H1 (cell line): ENCODE results near the gene TXNDC2. TPM values are rescaled to one million over a fixed set of nuclear protein-coding genes. Genes with fewer than 3 reads are reported as not detected.

Source experiments
- CTCF ChIA-PET: fragments of 300-600 bp; sonication (Branson Sonifier 250); formaldehyde crosslinking; loops from one replicate; lab custom pipeline; 2021; ENCODE audit not compliant: partially characterized antibody; lab: Charles Lee
- POLR2A ChIA-PET: fragments of 300-600 bp; sonication (Branson Sonifier 250); formaldehyde crosslinking; loops from one replicate; lab custom pipeline; 2021; ENCODE audit warnings: inconsistent platforms; ENCODE audit not compliant: partially characterized antibody; lab: Charles Lee
- DNase-seq, 2 experiments: peaks; one replicate each; pipeline versions ENCODE4 v3.0.0 to v3.0.0-alpha.2; 2010 to 2022; ENCODE audit warnings: low spot score in 2 of 2, low read depth in 1 of 2, mixed read lengths in 1 of 2
- FAIRE-seq: peaks from 2 replicates; lab custom pipeline; 2011; peaks lifted over from hg19 to GRCh38; lab: Jason Lieb, UNC
- H2AFZ ChIP-seq: 2 replicates; pipeline ENCODE4 v1.8.1; 2012; ENCODE audit warnings: low read length, inconsistent platforms
- H2AK5ac ChIP-seq: 2 replicates; pipeline ENCODE4 v1.6.1; 2013; ENCODE audit warnings: low read depth, low read length
- H2BK120ac ChIP-seq: replicated peaks from 2 replicates; pipeline ENCODE3; 2013; ENCODE audit warnings: low read depth, low read length, inconsistent platforms
- H2BK12ac ChIP-seq: 2 replicates; pipeline ENCODE4 v1.6.1; 2013; ENCODE audit warnings: low read depth, low read length
- H2BK15ac ChIP-seq: 2 replicates; pipeline ENCODE4 v1.6.1; 2013; ENCODE audit warnings: low read length
- H2BK20ac ChIP-seq: 2 replicates; pipeline ENCODE4 v1.6.1; 2013; ENCODE audit warnings: low read length
- H2BK5ac ChIP-seq: 2 replicates; pipeline ENCODE4 v1.6.1; 2013; ENCODE audit warnings: low read depth, low read length
- H3K14ac ChIP-seq: 2 replicates; pipeline ENCODE4 v1.6.1; 2013; ENCODE audit warnings: inconsistent platforms; ENCODE audit not compliant: insufficient read length
- H3K18ac ChIP-seq: 2 replicates; pipeline ENCODE4 v1.6.1; 2013; ENCODE audit warnings: low read length; ENCODE audit errors: extremely low read depth
- H3K23ac ChIP-seq: 2 replicates; pipeline ENCODE4 v1.6.1; 2013; ENCODE audit warnings: inconsistent platforms; ENCODE audit not compliant: insufficient read length
- H3K23me2 ChIP-seq: 2 replicates; pipeline ENCODE4 v1.6.1; 2013; ENCODE audit warnings: low read depth, low read length
- H3K27ac ChIP-seq: 2 replicates; pipeline ENCODE4 v1.6.1; 2011; ENCODE audit warnings: low read depth, low read length, inconsistent platforms
- H3K27me3 ChIP-seq, 4 experiments: replicated peaks in 1 of 4; 1 replicate in 1 of 4; 2 replicates in 3 of 4; pipeline versions ENCODE4 v1.6.1 to v1.8.1; 2011 to 2013; ENCODE audit warnings: low read length in 3 of 4, mild to moderate bottlenecking in 3 of 4, inconsistent platforms in 2 of 4, mixed read lengths in 2 of 4, moderate library complexity in 1 of 4; ENCODE audit not compliant: control insufficient read depth in 3 of 4, insufficient read depth in 3 of 4; ENCODE audit errors: extremely low read depth in 1 of 4
- H3K36me3 ChIP-seq, 4 experiments: 2 replicates each; pipeline versions ENCODE4 v1.6.1 to v1.8.1; 2011 to 2013; ENCODE audit warnings: mild to moderate bottlenecking in 4 of 4, low read length in 3 of 4, moderate library complexity in 2 of 4, control low read depth in 1 of 4, inconsistent platforms in 1 of 4; ENCODE audit not compliant: insufficient read depth in 4 of 4, control insufficient read depth in 2 of 4
- H3K4ac ChIP-seq: replicated peaks from 2 replicates; pipeline ENCODE3; 2013; ENCODE audit warnings: low read length, low read depth, mixed read lengths, inconsistent platforms; ENCODE audit not compliant: insufficient read length
- H3K4me1 ChIP-seq, 4 experiments: replicated peaks in 1 of 4; 1 replicate in 1 of 4; 2 replicates in 3 of 4; pipeline versions ENCODE4 v1.6.1 to v1.8.1; 2011 to 2013; ENCODE audit warnings: low read length in 3 of 4, inconsistent platforms in 2 of 4, mixed read lengths in 1 of 4; ENCODE audit not compliant: insufficient read depth in 4 of 4, control insufficient read depth in 3 of 4
- H3K4me2 ChIP-seq, 2 experiments: 2 replicates each; pipeline versions ENCODE4 v1.6.1 to v1.8.1; 2011 to 2013; ENCODE audit warnings: low read depth in 2 of 2, low read length in 2 of 2, control low read depth in 1 of 2, inconsistent platforms in 1 of 2, mild to moderate bottlenecking in 1 of 2; ENCODE audit not compliant: insufficient read depth in 1 of 2
- H3K4me3 ChIP-seq, 4 experiments: fragments of 200-600, 300-600 bp in 1 of 4; sonication (generic), shearing (Covaris generic), sonication (Bioruptor Twin) in 1 of 4; 2 replicates each; pipeline versions ENCODE4 v1.5.1 to v1.8.1; 2011 to 2016; ENCODE audit warnings: low read length in 4 of 4, low read depth in 3 of 4, control low read depth in 2 of 4, inconsistent platforms in 2 of 4, mild to moderate bottlenecking in 2 of 4, mixed read lengths in 1 of 4, moderate library complexity in 1 of 4; ENCODE audit not compliant: insufficient read depth in 2 of 4; ENCODE audit errors: extremely low read depth in 1 of 4
- H3K56ac ChIP-seq: replicated peaks from 2 replicates; pipeline ENCODE3; 2013; ENCODE audit warnings: low read depth, mild to moderate bottlenecking, mixed read lengths, low read length, inconsistent platforms; ENCODE audit not compliant: insufficient read length
- H3K79me1 ChIP-seq: 2 replicates; pipeline ENCODE4 v1.6.1; 2013; ENCODE audit warnings: low read depth, low read length, control low read depth
- H3K79me2 ChIP-seq, 2 experiments: 2 replicates each; pipeline versions ENCODE4 v1.6.1 to v1.8.1; 2012 to 2013; ENCODE audit warnings: low read length in 2 of 2, mild to moderate bottlenecking in 2 of 2, inconsistent platforms in 1 of 2; ENCODE audit not compliant: insufficient read depth in 2 of 2, control insufficient read depth in 1 of 2
- H3K9ac ChIP-seq, 4 experiments: replicated peaks in 1 of 4; 1 replicate in 1 of 4; 2 replicates in 3 of 4; pipeline versions ENCODE4 v1.6.1 to v1.8.1; 2011 to 2013; ENCODE audit warnings: low read depth in 3 of 4, low read length in 3 of 4, control low read depth in 2 of 4, mild to moderate bottlenecking in 2 of 4, moderate library complexity in 2 of 4, inconsistent platforms in 1 of 4; ENCODE audit errors: extremely low read depth in 1 of 4
- H3K9me3 ChIP-seq, 2 experiments: 2 replicates each; pipeline versions ENCODE4 v1.6.1 to v1.8.1; 2012 to 2013; ENCODE audit warnings: mild to moderate bottlenecking in 2 of 2, moderate library complexity in 2 of 2, control low read depth in 1 of 2, inconsistent platforms in 1 of 2, low read depth in 1 of 2, low read length in 1 of 2, mixed read lengths in 1 of 2; ENCODE audit not compliant: insufficient read depth in 2 of 2
- H4K20me1 ChIP-seq, 2 experiments: replicated peaks in 1 of 2; 2 replicates each; pipeline versions ENCODE3 to v1.8.1; 2011 to 2013; ENCODE audit warnings: inconsistent platforms in 2 of 2, low read length in 2 of 2, mild to moderate bottlenecking in 1 of 2; ENCODE audit not compliant: insufficient read depth in 2 of 2, control insufficient read depth in 1 of 2
- H4K5ac ChIP-seq: 2 replicates; pipeline ENCODE4 v1.6.1; 2013; ENCODE audit warnings: low read length, low read depth, mixed read lengths, inconsistent platforms; ENCODE audit not compliant: insufficient read length
- H4K8ac ChIP-seq: 2 replicates; pipeline ENCODE4 v1.8.0; 2013; ENCODE audit warnings: mild to moderate bottlenecking, moderate library complexity, low read length, inconsistent platforms; ENCODE audit not compliant: insufficient read depth; ENCODE audit errors: extremely low read depth
- H4K91ac ChIP-seq: replicated peaks from 2 replicates; pipeline ENCODE3; 2013; ENCODE audit warnings: low read length, mixed read lengths, inconsistent platforms; ENCODE audit not compliant: insufficient read length
- BRCA1 ChIP-seq: IDR thresholded peaks from 2 replicates; pipeline ENCODE4 v1.6.1; 2012; ENCODE audit warnings: low read depth, low read length, improper control_type of control experiment
- CBX5 ChIP-seq: fragments of 300-800, 300-1000 bp; sonication (generic); IDR thresholded peaks from 2 replicates; pipeline ENCODE4 v1.7.1; 2016; ENCODE audit warnings: antibody characterized with exemption, low read length, low read depth
- CHD2 ChIP-seq: IDR thresholded peaks from 2 replicates; pipeline ENCODE4 v1.6.1; 2012; ENCODE audit warnings: low read length, improper control_type of control experiment
- CTBP2 ChIP-seq: IDR thresholded peaks from 2 replicates; pipeline ENCODE4 v1.7.0; 2011; ENCODE audit warnings: borderline replicate concordance, mild to moderate bottlenecking, moderate library complexity, mixed read lengths, low read length; ENCODE audit not compliant: insufficient read depth, insufficient read length
- GABPA ChIP-seq: IDR thresholded peaks from 2 replicates; pipeline ENCODE4 v1.6.1; 2011; ENCODE audit warnings: mild to moderate bottlenecking, low read length, moderate library complexity, borderline replicate concordance; ENCODE audit not compliant: insufficient read depth
- HDAC6 ChIP-seq: IDR thresholded peaks from one replicate; pipeline ENCODE4 v1.7.1; 2012; ENCODE audit warnings: low read depth, mild to moderate bottlenecking, inconsistent platforms, low read length, moderate library complexity
- KDM1A ChIP-seq: fragments of 200-600, 300-600 bp; sonication (generic); IDR thresholded peaks from 2 replicates; pipeline ENCODE4 v1.7.1; 2016; ENCODE audit warnings: mild to moderate bottlenecking, low read length, borderline replicate concordance
- MAFK ChIP-seq: IDR thresholded peaks from 2 replicates; pipeline ENCODE4 v1.6.1; 2012; ENCODE audit warnings: low read depth, mild to moderate bottlenecking, improper control_type of control experiment, low read length
- MAX ChIP-seq: IDR thresholded peaks from 2 replicates; pipeline ENCODE4 v1.6.1; 2012; ENCODE audit warnings: inconsistent platforms
- PHF8 ChIP-seq: fragments of 200-600 bp; sonication (generic); conservative IDR thresholded peaks from 2 replicates; pipeline ENCODE4 v1.7.1; 2012; ENCODE audit warnings: low read depth, mild to moderate bottlenecking, inconsistent platforms, low read length, moderate library complexity
- POLR2AphosphoS5 ChIP-seq: IDR thresholded peaks from 2 replicates; pipeline ENCODE4 v1.6.1; 2011; ENCODE audit warnings: low read depth, low read length
- RFX5 ChIP-seq: IDR thresholded peaks from 2 replicates; pipeline ENCODE4 v1.6.1; 2011; ENCODE audit warnings: low read depth, low read length, improper control_type of control experiment, borderline replicate concordance
- SIRT6 ChIP-seq: IDR thresholded peaks from one replicate; pipeline ENCODE4 v1.7.1; 2012; ENCODE audit warnings: low read length, inconsistent platforms
- TBP ChIP-seq: IDR thresholded peaks from 2 replicates; pipeline ENCODE4 v1.6.1; 2011; ENCODE audit warnings: low read depth, low read length, improper control_type of control experiment
- WGBS, 2 experiments: shearing (Covaris generic) in 1 of 2; methylation state at CpG; one replicate each; pipeline versions ENCODE4 v1.1.6 to v1.1.7; 2013 to 2015; ENCODE audit warnings: low lambda C conversion rate in 2 of 2, mixed read lengths in 2 of 2, inconsistent platforms in 1 of 2, low coverage in 1 of 2, missing lambda C conversion rate in 1 of 2; ENCODE audit not compliant: insufficient replicate concordance in 2 of 2, insufficient coverage in 1 of 2, insufficient read length in 1 of 2; ENCODE audit errors: extremely low coverage in 1 of 2, missing lambda C conversion rate in 1 of 2; 5-methylcytosine and 5-hydroxymethylcytosine counted together
- polyA plus RNA-seq, 7 experiments: library from polyadenylated mRNA; depleted of rRNA in 3 of 7; stranded (reverse) in 5 of 7; unstranded in 2 of 7; fragments of >200 nt in 5 of 7; fragments of 200-250 nt in 2 of 7; gene quantifications; 1 replicate in 5 of 7; 2 replicates in 1 of 7; 4 replicates in 1 of 7; pipeline versions ENCODE4 v1.2.1 to v1.2.3, GENCODE V29; 2011 to 2013; ENCODE audit warnings: missing spikeins in 2 of 7, mixed read lengths in 2 of 7
- total RNA-seq: library from RNA; stranded (reverse); fragmentation: NEBNext Ultra II Directional; extraction: Animal tissue kit (Norgen Biotek cat#: 25700); gene quantifications from 2 replicates; pipeline ENCODE4 v1.2.1, GENCODE V29; 2021

Gene TXNDC2
- total and polyA plus RNA-seq, 2 of the 8 experiments (the other 6 are each of a cell fraction or from before 2014, with no cell fraction given): 0.09 TPM; not detected in 1

GRCh38 chr18:9905401-9905922 lies 19.7 kb downstream of the TXNDC2 start:
- no peak overlapping the region for H2AFZ ChIP-seq
- H3K4me1 ChIP-seq: peaks cover 0 to 3% (median 0%) of the 10 kb centered on the region in 4 experiments; a peak in 2 of 7 replicates
- no peak overlapping the region for H3K27ac ChIP-seq
- CTCF ChIA-PET: interaction anchor here (1.4 kb wide), 1 partner anchor 12 kb away, joined by 3 read pairs; no protein-coding TSS in a partner anchor
- H2BK15ac ChIP-seq: no peak overlapping the region
- no peak overlapping the region for H2BK120ac ChIP-seq
- H3K14ac ChIP-seq: no peak overlapping the region
- no peak overlapping the region for H3K56ac ChIP-seq
- H3K23ac ChIP-seq: no peak overlapping the region
- H3K79me2 ChIP-seq: no peaks in the 10 kb centered on the region
- no peaks in the 10 kb centered on the region for H3K23me2 ChIP-seq
- no peaks in the 10 kb centered on the region for H3K36me3 ChIP-seq
- no peak overlapping the region for H4K8ac ChIP-seq
- H3K4me2 ChIP-seq: no peak overlapping the region
- no peak overlapping the region for H3K4me3 ChIP-seq
- H4K91ac ChIP-seq: no peak overlapping the region
- H3K4ac ChIP-seq: no peak overlapping the region
- no peak overlapping the region for H2BK20ac ChIP-seq
- no peak overlapping the region for H3K9ac ChIP-seq
- FAIRE-seq (no peak), DNase-seq (no peak)
- no peak overlapping the region for H3K18ac ChIP-seq
- no peak overlapping the region for H2BK5ac ChIP-seq
- H4K5ac ChIP-seq: no peak overlapping the region
- no peak overlapping the region for H2BK12ac ChIP-seq
- WGBS, 2 experiments: 88% methylated on average over 5 of the region's 5 CpGs; no CpG with 5 or more reads in 1 of the 2 experiments
- no peak overlapping the region for H2AK5ac ChIP-seq
- no peaks in the 10 kb centered on the region for H3K9me3 ChIP-seq
- H3K27me3 ChIP-seq: no peaks in the 10 kb centered on the region
- POLR2A ChIA-PET: interaction anchor here (1.6 kb wide), 1 partner anchor 8 kb away, joined by 3 read pairs; the partner anchor contains the start of gene VAPA
- H3K79me1 ChIP-seq: no peaks in the 10 kb centered on the region
- H4K20me1 ChIP-seq: no peaks in the 10 kb centered on the region
- TF ChIP-seq CHD2 (no peak), BRCA1 (no peak), RFX5 (no peak), HDAC6 (no peak), SIRT6 (no peak), MAFK (no peak), KDM1A (no peak), MAX (no peak), CTBP2 (no peak), PHF8 (no peak), GABPA (no peak), CBX5 (no peak), POLR2AphosphoS5 (no peak), TBP (no peak)
